ENCODE data around the gene MVB12B. TPM values are rescaled to one million over a fixed set of nuclear protein-coding genes. Genes with fewer than 3 reads are reported as not detected.

Gene MVB12B
- total RNA-seq, 2 experiments from 2014 or later: 14.3 to 15.3 TPM

DNA sequence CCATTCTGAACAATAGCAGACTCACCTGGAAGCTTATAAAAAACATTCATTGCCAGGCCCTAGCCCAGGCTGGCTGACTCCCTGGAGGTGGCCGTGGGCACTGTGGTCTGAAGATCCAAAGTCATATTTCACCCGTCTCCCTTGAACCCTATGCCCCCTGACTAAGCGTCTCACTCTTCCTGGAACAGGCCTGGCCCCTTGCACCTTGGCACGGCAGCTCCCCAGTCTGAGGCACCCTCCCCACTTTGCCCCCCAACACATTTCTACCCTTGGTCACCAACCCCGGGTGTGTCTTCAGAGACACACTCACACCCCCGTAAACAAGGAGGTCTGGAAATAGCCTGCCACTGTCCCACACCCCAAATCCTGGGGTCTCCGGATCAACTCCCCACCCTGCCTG is 218.5 kb downstream of the MVB12B start:
- CTCF ChIA-PET: no interaction called here
- no peak overlapping the region for H3K4me3 Mint-ChIP-seq
- Histone ChIP-seq H3K27ac (ENCODE audit: low read depth in 1 of 2, low read length in 2 of 2) (no peak overlapping the region), H3K4me3 (ENCODE audit: low read length) (no peak overlapping the region), H3K27me3 (ENCODE audit: control insufficient read depth in 1 of 2, insufficient read depth in 2 of 2, low read length in 2 of 2) (peaks cover 0 to 2% of the 10 kb centered on the region in 2 experiments), H3K36me3 (ENCODE audit: insufficient read depth, low read length) (no peaks in the 10 kb centered on the region), H3K9me3 (ENCODE audit: control insufficient read depth in 1 of 2, insufficient read depth in 1 of 2, low read length in 2 of 2) (no peaks in the 10 kb centered on the region), H3K4me1 (ENCODE audit: insufficient read depth, low read length) (no peaks in the 10 kb centered on the region)
- no peaks in the 10 kb centered on the region for H3K4me1 Mint-ChIP-seq (ENCODE audit: low read depth)
- H3K36me3 Mint-ChIP-seq (ENCODE audit: low read depth): no peaks in the 10 kb centered on the region
- ATAC-seq (ENCODE audit: poor library complexity): no peak
- intact Hi-C loops (cut with DNase I, micrococcal nuclease): no loop called here
- POLR2A ChIA-PET: no interaction called here
- DNase-seq: no peak
- no peak overlapping the region for H3K27ac Mint-ChIP-seq
- no peaks in the 10 kb centered on the region for H3K9me3 Mint-ChIP-seq
- TF ChIP-seq, protein P1, sequence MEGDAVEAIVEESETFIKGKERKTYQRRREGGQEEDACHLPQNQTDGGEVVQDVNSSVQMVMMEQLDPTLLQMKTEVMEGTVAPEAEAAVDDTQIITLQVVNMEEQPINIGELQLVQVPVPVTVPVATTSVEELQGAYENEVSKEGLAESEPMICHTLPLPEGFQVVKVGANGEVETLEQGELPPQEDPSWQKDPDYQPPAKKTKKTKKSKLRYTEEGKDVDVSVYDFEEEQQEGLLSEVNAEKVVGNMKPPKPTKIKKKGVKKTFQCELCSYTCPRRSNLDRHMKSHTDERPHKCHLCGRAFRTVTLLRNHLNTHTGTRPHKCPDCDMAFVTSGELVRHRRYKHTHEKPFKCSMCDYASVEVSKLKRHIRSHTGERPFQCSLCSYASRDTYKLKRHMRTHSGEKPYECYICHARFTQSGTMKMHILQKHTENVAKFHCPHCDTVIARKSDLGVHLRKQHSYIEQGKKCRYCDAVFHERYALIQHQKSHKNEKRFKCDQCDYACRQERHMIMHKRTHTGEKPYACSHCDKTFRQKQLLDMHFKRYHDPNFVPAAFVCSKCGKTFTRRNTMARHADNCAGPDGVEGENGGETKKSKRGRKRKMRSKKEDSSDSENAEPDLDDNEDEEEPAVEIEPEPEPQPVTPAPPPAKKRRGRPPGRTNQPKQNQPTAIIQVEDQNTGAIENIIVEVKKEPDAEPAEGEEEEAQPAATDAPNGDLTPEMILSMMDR (IDR thresholded peaks at IDR 0.05): no peak
- H3K27me3 Mint-ChIP-seq: peaks cover 4% of the 10 kb centered on the region

DNA sequence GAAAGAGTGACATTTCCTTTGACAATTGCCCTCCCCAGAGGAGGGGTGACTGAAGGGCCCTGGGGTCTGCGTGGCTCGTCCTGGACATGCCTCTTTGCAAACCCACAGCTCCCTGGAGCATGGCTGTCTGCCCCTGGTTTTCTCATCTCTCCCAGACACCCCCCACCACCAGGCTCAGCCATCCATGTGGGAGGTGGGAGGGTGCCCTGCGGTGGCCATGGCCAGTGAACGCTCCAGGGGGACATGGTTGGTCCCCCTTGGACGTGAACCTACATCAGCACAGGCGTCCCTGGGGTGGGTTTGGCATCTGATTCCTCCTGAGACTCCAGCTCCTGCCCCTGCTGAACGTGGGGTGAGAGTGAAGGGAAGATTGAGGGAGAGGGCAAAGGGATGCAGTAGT is 219.4 kb downstream of the MVB12B start:
- ChIA-PET CTCF (no interaction called here), POLR2A (no interaction called here)
- H3K4me3 ChIP-seq (ENCODE audit: low read length): no peak overlapping the region
- no peak overlapping the region for H3K27ac ChIP-seq (ENCODE audit: low read depth in 1 of 2, low read length in 2 of 2)
- Mint-ChIP-seq H3K27ac (no peak overlapping the region), H3K9me3 (no peaks in the 10 kb centered on the region), H3K4me3 (no peak overlapping the region), H3K36me3 (ENCODE audit: low read depth) (no peaks in the 10 kb centered on the region), H3K27me3 (no peaks in the 10 kb centered on the region), H3K4me1 (ENCODE audit: low read depth) (no peaks in the 10 kb centered on the region)
- TF ChIP-seq, protein P1 (IDR thresholded peaks at IDR 0.05): no peak
- no peaks in the 10 kb centered on the region for H3K36me3 ChIP-seq (ENCODE audit: insufficient read depth, low read length)
- H3K4me1 ChIP-seq (ENCODE audit: insufficient read depth, low read length): no peaks in the 10 kb centered on the region
- H3K27me3 ChIP-seq (ENCODE audit: control insufficient read depth in 1 of 2, insufficient read depth in 2 of 2, low read length in 2 of 2): no peaks in the 10 kb centered on the region
- DNase-seq (no peak), ATAC-seq (ENCODE audit: poor library complexity) (no peak)
- H3K9me3 ChIP-seq (ENCODE audit: control insufficient read depth in 1 of 2, insufficient read depth in 1 of 2, low read length in 2 of 2): no peaks in the 10 kb centered on the region
- intact Hi-C loops (cut with DNase I, micrococcal nuclease): no loop called here

DNA sequence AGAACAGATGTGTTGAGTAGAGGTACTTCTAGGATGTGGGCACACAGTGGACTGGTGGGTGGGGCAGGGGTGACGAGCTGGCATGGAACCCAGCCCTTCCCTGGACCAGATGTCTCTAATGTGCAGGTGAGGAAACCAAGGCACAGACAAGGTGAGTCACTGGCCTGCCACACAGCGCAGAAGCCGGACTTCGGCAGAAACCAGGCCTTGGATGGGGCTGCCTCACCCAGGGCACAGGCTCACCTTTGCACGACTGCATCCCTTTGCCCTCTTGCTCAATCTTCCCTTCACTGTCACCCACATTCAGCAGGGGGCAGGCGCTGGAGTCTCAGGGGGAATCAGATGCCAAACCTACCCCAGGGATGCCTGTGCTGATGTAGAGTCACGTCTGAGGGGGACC is 221.7 kb downstream of the MVB12B start:
- Histone ChIP-seq H3K27ac (ENCODE audit: low read depth in 1 of 2, low read length in 2 of 2) (no peak overlapping the region), H3K36me3 (ENCODE audit: insufficient read depth, low read length) (no peaks in the 10 kb centered on the region), H3K9me3 (ENCODE audit: control insufficient read depth in 1 of 2, insufficient read depth in 1 of 2, low read length in 2 of 2) (no peaks in the 10 kb centered on the region), H3K4me1 (ENCODE audit: insufficient read depth, low read length) (no peaks in the 10 kb centered on the region), H3K27me3 (ENCODE audit: control insufficient read depth in 1 of 2, insufficient read depth in 2 of 2, low read length in 2 of 2) (no peaks in the 10 kb centered on the region), H3K4me3 (ENCODE audit: low read length) (no peak overlapping the region)
- ChIA-PET CTCF (interaction anchor here (0.8 kb wide), 1 partner anchor 10 kb away, joined by 3 read pairs; no protein-coding TSS in a partner anchor), POLR2A (no interaction called here)
- no peaks in the 10 kb centered on the region for H3K4me1 Mint-ChIP-seq (ENCODE audit: low read depth)
- DNase-seq (no peak), ATAC-seq (ENCODE audit: poor library complexity) (no peak)
- no peaks in the 10 kb centered on the region for H3K36me3 Mint-ChIP-seq (ENCODE audit: low read depth)
- no peak overlapping the region for H3K27ac Mint-ChIP-seq
- H3K4me3 Mint-ChIP-seq: no peak overlapping the region
- intact Hi-C loops (cut with DNase I, micrococcal nuclease): no loop called here
- no peaks in the 10 kb centered on the region for H3K27me3 Mint-ChIP-seq
- no peaks in the 10 kb centered on the region for H3K9me3 Mint-ChIP-seq
- TF ChIP-seq, protein P1 (IDR thresholded peaks at IDR 0.05): no peak

All from CD4-positive, alpha-beta T cell (primary cell).